ENCODE data around the gene SRGAP1.

GRCh38 chr12:64009321-64010068, 165.0 kb downstream of the SRGAP1 start:
- TF ChIP-seq ZNF398 (CRISPR knock-in tag; IDR thresholded peaks at IDR 0.05) (no peak), CTCF (IDR thresholded peaks at IDR 0.05 in 2 of 3, conservative IDR thresholded peaks at IDR 0.05 in 1 of 3; ENCODE audit: insufficient read depth in 2 of 3, low read depth in 1 of 3, low read length in 3 of 3) (no peak), ATF4 (CRISPR knock-in tag; IDR thresholded peaks at IDR 0.05) (no peak), NFYB (IDR thresholded peaks at IDR 0.05; ENCODE audit: extremely low read depth, insufficient read length) (no peak), CCAR2 (IDR thresholded peaks at IDR 0.05; ENCODE audit: low read depth, low read length) (no peak), NFE2 (IDR thresholded peaks at IDR 0.05; ENCODE audit: low read depth) (no peak), ZBTB33 (CRISPR knock-in tag; IDR thresholded peaks at IDR 0.05) (no peak), MAFK (IDR thresholded peaks at IDR 0.05; ENCODE audit: low read length) (no peak), CEBPB (tag; IDR thresholded peaks at IDR 0.05) (no peak)

Measured in K562 (cell line).